GM21526 (cell line): ENCODE measurements around the gene ASIC1.
"Not testable (repeated sequence)": the region's sequence is repeated elsewhere in the genome, so short reads cannot be mapped to it uniquely, and the experiment has no call there.

Experiments
- ATAC-seq: cut with Tn5 transposase; IDR thresholded peaks from one replicate; pipeline ENCODE4 v1.9.1; 2021; ENCODE audit warnings: moderate library complexity; ENCODE audit not compliant: unreplicated experiment, low FRiP score

ASIC1 gene

GRCh38 chr12:50081096-50081808 is 23.9 kb downstream of the ASIC1 start:
- ATAC-seq = no peak

- ATAC-seq = no peak
These were observed 25.2 kb downstream of the ASIC1 start for GRCh38 chr12:50082644-50083043.

GRCh38 chr12:50083301-50083700 is 25.9 kb downstream of the ASIC1 start:
- ATAC-seq = no peak

GRCh38 chr12:50084409-50084774 is 27.0 kb downstream of the ASIC1 start:
- not testable (repeated sequence) for ATAC-seq

- ATAC-seq = peak; percentile 67
These were observed 27.6 kb downstream of the ASIC1 start, which contains the start of gene SMARCD1 for GRCh38 chr12:50084775-50085614. Gene SMARCD1 (plus strand): TSS chr12:50085342. CDS start chr12:50085370, 28 bp downstream.

- ATAC-seq = no peak
These were observed 28.2 kb downstream of the ASIC1 start for GRCh38 chr12:50085615-50086072.

GRCh38 chr12:50086148-50086547 is 28.8 kb downstream of the ASIC1 start:
- no peak for ATAC-seq

GRCh38 chr12:50087151-50087550 is 29.8 kb downstream of the ASIC1 start:
- no peak for ATAC-seq

- ATAC-seq = no peak
These were observed 30.6 kb downstream of the ASIC1 start for GRCh38 chr12:50087995-50088394.

GRCh38 chr12:50088577-50089335 is 31.4 kb downstream of the ASIC1 start:
- no peak for ATAC-seq

GRCh38 chr12:50089730-50090129 is 32.3 kb downstream of the ASIC1 start:
- ATAC-seq = no peak

- ATAC-seq = no peak
These were observed 33.0 kb downstream of the ASIC1 start for GRCh38 chr12:50090391-50090790.

- no peak for ATAC-seq
These were observed 40.6 kb downstream of the ASIC1 start for GRCh38 chr12:50097952-50098351.

- ATAC-seq = no peak
These were observed 42.1 kb downstream of the ASIC1 start for GRCh38 chr12:50099302-50100008.

- ATAC-seq = no peak
These were observed 43.2 kb downstream of the ASIC1 start for GRCh38 chr12:50100561-50100960.

GRCh38 chr12:50101663-50102062 is 44.3 kb downstream of the ASIC1 start:
- no peak for ATAC-seq

GRCh38 chr12:50102131-50102531 is 44.7 kb downstream of the ASIC1 start:
- no peak for ATAC-seq

- ATAC-seq = no peak
These were observed 45.4 kb downstream of the ASIC1 start for GRCh38 chr12:50102646-50103309.

GRCh38 chr12:50103351-50103750 is 46.0 kb downstream of the ASIC1 start:
- ATAC-seq = no peak
